HepG2 (cell line): ENCODE data around the gene TADA2A. TPM values are rescaled to one million over a fixed set of nuclear protein-coding genes. Genes with fewer than 3 reads are reported as not detected.
A peak's percentile ranks its signal among the peaks of the same experiment; 100 is the strongest.

Source experiments
- ATAD3A ChIP-seq: sonication (generic); formaldehyde crosslinking; IDR thresholded peaks from 2 replicates; pipeline ENCODE4 v1.4.0; 2020; ENCODE audit warnings: missing genetic modification reagents
- BHLHE40 ChIP-seq: IDR thresholded peaks from 2 replicates; pipeline ENCODE4 v1.6.1; 2011; ENCODE audit warnings: low read length, improper control_type of control experiment
- FOXK2 ChIP-seq: fragments of 450-650 bp; IDR thresholded peaks from 2 replicates; pipeline ENCODE4 v1.6.1; 2016
- HOXD1 ChIP-seq: sonication (generic); formaldehyde crosslinking; IDR thresholded peaks from 2 replicates; pipeline ENCODE4 v1.5.0; 2020; ENCODE audit warnings: missing genetic modification reagents
- JUN ChIP-seq: sonication (generic); formaldehyde crosslinking; IDR thresholded peaks from 2 replicates; pipeline ENCODE4 v1.4.0; 2020; ENCODE audit warnings: mild to moderate bottlenecking, missing genetic modification reagents
- MIXL1 ChIP-seq: IDR thresholded peaks from 2 replicates; pipeline ENCODE4 v1.6.1; 2016
- MTF1 ChIP-seq: sonication (generic); formaldehyde crosslinking; IDR thresholded peaks from 2 replicates; pipeline ENCODE4 v1.5.0; 2020; ENCODE audit warnings: missing genetic modification reagents
- MXI1 ChIP-seq: IDR thresholded peaks from 3 replicates; pipeline ENCODE4 v1.6.1; 2012; ENCODE audit warnings: low read depth, low read length, inconsistent platforms, borderline replicate concordance
- NFE2 ChIP-seq: sonication (generic); formaldehyde crosslinking; IDR thresholded peaks from 2 replicates; pipeline ENCODE4 v1.4.0; 2020; ENCODE audit warnings: missing genetic modification reagents
- PBX2 ChIP-seq: IDR thresholded peaks from 2 replicates; pipeline ENCODE4 v1.6.1; 2016; ENCODE audit warnings: control low read depth
- RAD51 ChIP-seq: fragments of 450-650 bp; IDR thresholded peaks from 2 replicates; pipeline ENCODE4 v1.6.1; 2016; ENCODE audit warnings: borderline replicate concordance
- RBFOX2 ChIP-seq: fragments of 200-400 bp; formaldehyde crosslinking; IDR thresholded peaks from 2 replicates; pipeline ENCODE4 v1.6.1; 2017; ENCODE audit warnings: low read depth, mild to moderate bottlenecking, low read length
- RFX1 ChIP-seq: fragments of 450-650 bp; IDR thresholded peaks from 2 replicates; pipeline ENCODE4 v1.6.1; 2017
- RFX3 ChIP-seq: IDR thresholded peaks from 2 replicates; pipeline ENCODE4 v1.6.1; 2016; ENCODE audit warnings: missing biosample characterization, missing genetic modification reagents
- RXRB ChIP-seq: IDR thresholded peaks from 2 replicates; pipeline ENCODE4 v1.6.1; 2016; ENCODE audit warnings: borderline replicate concordance, missing genetic modification reagents, missing compliant biosample characterization
- SMYD3 ChIP-seq: sonication (generic); formaldehyde crosslinking; IDR thresholded peaks from 2 replicates; pipeline ENCODE4 v1.8.1; 2023; ENCODE audit warnings: mild to moderate bottlenecking, missing genetic modification reagents
- TOPORS ChIP-seq: sonication (generic); formaldehyde crosslinking; IDR thresholded peaks from 2 replicates; pipeline ENCODE4 v1.8.0; 2023; ENCODE audit warnings: mild to moderate bottlenecking, missing genetic modification reagents
- ZKSCAN8 ChIP-seq: IDR thresholded peaks from 2 replicates; pipeline ENCODE4 v1.6.1; 2016; ENCODE audit warnings: borderline replicate concordance, missing genetic modification reagents, missing compliant biosample characterization
- ZNF281 ChIP-seq: sonication (generic); formaldehyde crosslinking; IDR thresholded peaks from 2 replicates; pipeline ENCODE4 v1.4.0; 2020; ENCODE audit warnings: missing genetic modification reagents, borderline replicate concordance
- ZNF441 ChIP-seq: sonication (generic); formaldehyde crosslinking; IDR thresholded peaks from 2 replicates; pipeline ENCODE4 v1.7.0; 2021; ENCODE audit warnings: missing genetic modification reagents, borderline replicate concordance
- ZNF451 ChIP-seq: sonication (generic); formaldehyde crosslinking; IDR thresholded peaks from 2 replicates; pipeline ENCODE4 v1.5.0; 2020; ENCODE audit warnings: mild to moderate bottlenecking, missing genetic modification reagents
- ZNF496 ChIP-seq: sonication (generic); formaldehyde crosslinking; IDR thresholded peaks from 2 replicates; pipeline ENCODE4 v1.8.1; 2023; ENCODE audit warnings: mild to moderate bottlenecking, moderate library complexity, missing genetic modification reagents; ENCODE audit not compliant: insufficient replicate concordance
- ZNF530 ChIP-seq: sonication (generic); formaldehyde crosslinking; IDR thresholded peaks from 2 replicates; pipeline ENCODE4 v1.5.0; 2020; ENCODE audit warnings: low read depth, mild to moderate bottlenecking, missing genetic modification reagents
- ZNF746 ChIP-seq: sonication (generic); formaldehyde crosslinking; IDR thresholded peaks from 2 replicates; pipeline ENCODE4 v1.8.0; 2022; ENCODE audit warnings: mild to moderate bottlenecking, missing genetic modification reagents
- ZNF749 ChIP-seq: sonication (generic); formaldehyde crosslinking; IDR thresholded peaks from 2 replicates; pipeline ENCODE4 v1.8.0; 2022; ENCODE audit warnings: mild to moderate bottlenecking, missing genetic modification reagents, moderate library complexity, borderline replicate concordance
- ZNF788 ChIP-seq: sonication (generic); formaldehyde crosslinking; IDR thresholded peaks from 2 replicates; pipeline ENCODE4 v1.5.0; 2020; ENCODE audit warnings: mild to moderate bottlenecking, missing genetic modification reagents, borderline replicate concordance
- polyA plus RNA-seq, 8 experiments: library from polyadenylated mRNA; depleted of rRNA in 3 of 8; stranded (reverse) in 7 of 8; unstranded in 1 of 8; fragments of >200 nt; fragmentation: Illumina TruSeq in 4 of 8; extraction: Trizol in 4 of 8; gene quantifications; 2 replicates each; pipeline versions ENCODE4 v1.2.1 to v1.2.3, GENCODE V29; 2011 to 2016; ENCODE audit warnings: low read depth in 4 of 8, missing spikeins in 1 of 8, mixed read lengths in 1 of 8; ENCODE audit not compliant: insufficient read depth in 1 of 8
- total RNA-seq, 5 experiments: library from RNA; depleted of rRNA; stranded (reverse); fragments of >200 nt; fragmentation: Illumina TruSeq; extraction: Trizol; gene quantifications; 2 replicates each; pipeline ENCODE4 v1.2.3, GENCODE V29; 2016; ENCODE audit warnings: low read depth in 1 of 5

Gene TADA2A
- total and polyA plus RNA-seq, 2 of the 13 experiments (the other 11 are each of a cell fraction or from before 2014, with no cell fraction given): 8.0 to 14.0 TPM

GRCh38 chr17:37488009-37488604 is 81.4 kb downstream of the TADA2A start (continued):
- no peak for TF ChIP-seq ZNF788 (CRISPR knock-in tag)
- TF ChIP-seq ZNF451 (CRISPR knock-in tag): no peak
- TF ChIP-seq RFX1: no peak; the same call in 1 of the 2 replicates
- no peak for TF ChIP-seq HOXD1 (CRISPR knock-in tag)
- TF ChIP-seq ATAD3A (CRISPR knock-in tag): no peak
- peak; percentile 76 for TF ChIP-seq RXRB (CRISPR knock-in tag)
- TF ChIP-seq ZNF530: no peak
- peak; percentile 46; the same call in 1 of the 3 replicates for TF ChIP-seq MXI1
- TF ChIP-seq ZNF441 (CRISPR knock-in tag): no peak
- no peak for TF ChIP-seq BHLHE40
- no peak for TF ChIP-seq MTF1 (CRISPR knock-in tag)
- no peak for TF ChIP-seq ZNF496
- peak; percentile 97 for TF ChIP-seq FOXK2
- TF ChIP-seq ZNF749 (CRISPR knock-in tag): no peak
- peak; percentile 57; the same call in 1 of the 2 replicates for TF ChIP-seq ZNF281 (CRISPR knock-in tag)
- TF ChIP-seq JUN (CRISPR knock-in tag): peak; percentile 83; the same call in 1 of the 2 replicates
- TF ChIP-seq RFX3 (CRISPR knock-in tag): peak; percentile 40; the same call in 1 of the 2 replicates
- TF ChIP-seq NFE2 (CRISPR knock-in tag): peak; percentile 91
- no peak for TF ChIP-seq PBX2 (CRISPR knock-in tag)
- no peak for TF ChIP-seq ZNF746 (CRISPR knock-in tag)
- TF ChIP-seq MIXL1: peak; percentile 82
- TF ChIP-seq TOPORS (CRISPR knock-in tag): no peak
- TF ChIP-seq RBFOX2: no peak
- no peak for TF ChIP-seq SMYD3 (CRISPR knock-in tag)
- peak; percentile 86; the same call in 1 of the 2 replicates for TF ChIP-seq ZKSCAN8 (CRISPR knock-in tag)
- TF ChIP-seq RAD51: no peak
